Endothelial cell (in vitro differentiated cells): ENCODE results near the gene ADA. TPM values are rescaled to one million over a fixed set of nuclear protein-coding genes. Genes with fewer than 3 reads are reported as not detected.
"Not testable (repeated sequence)": the region's sequence is repeated elsewhere in the genome, so short reads cannot be mapped to it uniquely, and the experiment has no call there.

ENCODE experiments used
- DNase-seq: peaks from one replicate; pipeline ENCODE4 v3.0.0; 2021; ENCODE audit warnings: low spot score
- H3K27ac Mint-ChIP-seq: one replicate; pipeline ENCODE4 v1.8.0; 2021; ENCODE audit warnings: mixed read lengths, inconsistent platforms; ENCODE audit not compliant: unreplicated experiment
- H3K27me3 Mint-ChIP-seq: one replicate; pipeline ENCODE4 v1.8.0; 2021; ENCODE audit warnings: mild to moderate bottlenecking, moderate library complexity, mixed read lengths, inconsistent platforms; ENCODE audit not compliant: unreplicated experiment
- H3K36me3 Mint-ChIP-seq: one replicate; pipeline ENCODE4 v1.8.0; 2021; ENCODE audit warnings: mild to moderate bottlenecking, low read depth, mixed read lengths, inconsistent platforms; ENCODE audit not compliant: unreplicated experiment
- H3K4me1 Mint-ChIP-seq: one replicate; pipeline ENCODE4 v1.8.0; 2021; ENCODE audit warnings: mild to moderate bottlenecking, mixed read lengths, inconsistent platforms; ENCODE audit not compliant: unreplicated experiment
- H3K4me3 Mint-ChIP-seq: one replicate; pipeline ENCODE4 v1.8.0; 2021; ENCODE audit warnings: mild to moderate bottlenecking, mixed read lengths, inconsistent platforms; ENCODE audit not compliant: unreplicated experiment
- H3K9me3 Mint-ChIP-seq: one replicate; pipeline ENCODE4 v1.8.0; 2021; ENCODE audit warnings: mixed read lengths, inconsistent platforms; ENCODE audit not compliant: unreplicated experiment
- CTCF ChIP-seq: fragments of 200-600 bp; sonication (generic); IDR thresholded peaks from one replicate; pipeline ENCODE4 v1.5.0; 2021; ENCODE audit warnings: antibody characterized with exemption; ENCODE audit not compliant: unreplicated experiment
- long read RNA-seq: library from polyadenylated mRNA; unstranded; transcript quantifications from one replicate; pipeline ENCODE4 v2.0.0, GENCODE V29; 2020; ENCODE audit not compliant: unreplicated experiment
- total RNA-seq: library from RNA; stranded (reverse); fragmentation: NEBNext Ultra II Directional; extraction: Animal tissue kit (Norgen Biotek cat#: 25700); gene quantifications from one replicate; pipeline ENCODE4 v1.2.1, GENCODE V29; 2021; ENCODE audit not compliant: unreplicated experiment

The ADA gene
- 137 TPM for total RNA-seq
- long read RNA-seq, transcript ADA-201 (12 exons, 1,539 nt) = major isoform, 351 of 437 reads
- long read RNA-seq, transcript ADA-207 (11 exons, 1,128 nt) = minor isoform, 19 of 437 reads
- long read RNA-seq, transcript ADA-203 (11 exons, 1,276 nt) = minor isoform, 16 of 437 reads
- long read RNA-seq, partial matches to known transcripts = 18 of 437 reads
- long read RNA-seq, other reads (novel, unspliced or antisense) = 31 of 437 reads

GRCh38 chr20:44651684-44652423, at the start of gene ADA:
TSS of gene ADA (minus strand) at chr20:44651699. CDS start at chr20:44651607, 92 bp downstream.
- Mint-ChIP-seq H3K9me3 (no peaks in the 10 kb centered on the region), H3K36me3 (no peaks in the 10 kb centered on the region), H3K27me3 (peaks cover 13% of the 10 kb centered on the region), H3K27ac (peak within 1 kb of the TSS; percentile 26), H3K4me3 (peak within 1 kb of the TSS; percentile 88), H3K4me1 (peaks cover 50% of the 10 kb centered on the region)
- DNase-seq = peak; percentile 58
- no peak for TF ChIP-seq CTCF

DNA sequence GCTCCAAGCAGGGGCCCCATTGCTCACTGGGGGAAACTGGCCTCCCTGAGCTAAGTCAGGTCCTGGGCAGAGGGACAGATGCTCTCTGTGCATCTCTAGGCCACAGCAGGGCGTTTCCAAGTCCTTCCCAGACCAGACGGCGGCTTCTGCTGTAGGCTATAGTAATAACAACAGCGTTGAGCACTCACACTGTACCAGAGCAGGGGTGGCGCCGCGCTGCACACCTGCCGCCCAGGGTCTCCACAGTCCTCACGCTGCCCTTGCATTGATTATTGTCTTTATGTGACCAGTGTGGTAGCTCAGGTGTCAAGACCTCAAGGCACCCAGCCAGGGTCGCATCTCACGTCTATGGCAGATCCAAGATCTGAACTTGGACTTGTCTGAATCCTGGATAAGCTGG, 48.8 kb upstream of the ADA start:
- Mint-ChIP-seq H3K4me1 (no peaks in the 10 kb centered on the region), H3K27me3 (no peaks in the 10 kb centered on the region), H3K9me3 (no peaks in the 10 kb centered on the region), H3K4me3 (no peak overlapping the region), H3K36me3 (peaks cover 4% of the 10 kb centered on the region), H3K27ac (no peak overlapping the region)
- TF ChIP-seq CTCF = no peak
- no peak for DNase-seq

DNA sequence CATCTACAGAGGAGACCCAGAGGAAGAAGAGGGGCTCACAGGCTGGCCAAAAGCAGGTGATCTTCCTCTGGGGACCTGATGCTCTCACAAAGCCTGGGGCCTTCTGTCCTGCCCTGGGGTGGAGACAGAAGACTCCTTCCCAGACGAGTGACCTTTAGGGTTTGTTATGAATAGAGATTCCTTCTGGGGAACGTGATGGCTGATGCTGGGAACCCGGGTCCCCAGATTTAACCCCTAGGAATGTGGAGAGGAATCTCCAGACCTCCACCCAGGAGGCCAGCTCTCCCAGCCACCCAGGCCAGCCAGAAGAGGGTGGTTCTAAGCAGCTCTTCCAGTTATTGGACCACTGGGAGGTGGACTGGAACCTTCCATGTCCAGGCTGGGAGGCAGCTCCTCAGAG, 46.9 kb upstream of the ADA start:
- Mint-ChIP-seq H3K27me3 (no peaks in the 10 kb centered on the region), H3K4me1 (no peaks in the 10 kb centered on the region), H3K9me3 (no peaks in the 10 kb centered on the region), H3K4me3 (no peak overlapping the region), H3K36me3 (no peaks in the 10 kb centered on the region), H3K27ac (no peak overlapping the region)
- no peak for TF ChIP-seq CTCF
- DNase-seq = no peak

- not testable (repeated sequence) for H3K4me3 Mint-ChIP-seq, H3K4me1 Mint-ChIP-seq, H3K27ac Mint-ChIP-seq, H3K9me3 Mint-ChIP-seq, DNase-seq, H3K27me3 Mint-ChIP-seq, H3K36me3 Mint-ChIP-seq
Measured at GRCh38 chr20:44697041-44697440, 45.5 kb upstream of the ADA start.

- no peaks in the 10 kb centered on the region for H3K9me3 Mint-ChIP-seq
- H3K27me3 Mint-ChIP-seq = no peaks in the 10 kb centered on the region
- DNase-seq = no peak
- TF ChIP-seq CTCF = no peak
- H3K36me3 Mint-ChIP-seq = no peaks in the 10 kb centered on the region
- H3K4me3 Mint-ChIP-seq = no peak overlapping the region
- H3K27ac Mint-ChIP-seq = no peak overlapping the region
- no peaks in the 10 kb centered on the region for H3K4me1 Mint-ChIP-seq
Measured at GRCh38 chr20:44696315-44696714, 44.8 kb upstream of the ADA start.
